Right lobe of liver (tissue), 4 donors: Measurements from ENCODE around the gene CDH12.

Experiments used
- CTCF ChIP-seq, 4 donors: fragments of 200-600 bp in 3 of 4; fragments of 450-650 bp in 1 of 4; IDR thresholded peaks; one replicate each; pipeline versions ENCODE4 v1.5.1 to v1.8.0; 2016 to 2022; ENCODE audit warnings: antibody characterized with exemption in 4 of 4, mild to moderate bottlenecking in 2 of 4
- POLR2A ChIP-seq: fragments of 450-650 bp; IDR thresholded peaks from one replicate; pipeline ENCODE4 v1.6.1; 2017; ENCODE audit warnings: antibody characterized with exemption, mild to moderate bottlenecking
- donor health status: DM: no; HTN: no; CAD: no.
- donor health status: DM: no; HTN: no; CAD: no.
- donor health status: DM: no; HTN: yes; CAD: no.

- no peak for TF ChIP-seq CTCF (IDR thresholded peaks at IDR 0.05)
- TF ChIP-seq POLR2A = no peak
These were observed 538.6 kb downstream of the CDH12 start for GRCh38 chr5:22314548-22314947.
